Lung (tissue), 12 donors: Measurements from ENCODE around the gene EID1. TPM values are rescaled to one million over a fixed set of nuclear protein-coding genes. Genes with fewer than 3 reads are reported as not detected.

Experiments
- ATAC-seq: fragments of 200-7000 bp; cut with Tn5 transposase; one replicate; pipeline ENCODE4 v1.9.1; 2020; ENCODE audit warnings: moderate number of reproducible peaks; ENCODE audit not compliant: insufficient read depth, low FRiP score
- DNase-seq, 3 donors: peaks; one replicate each; pipeline ENCODE4 v3.0.0-alpha.2; 2013 to 2017
- H3K27ac ChIP-seq, 2 donors: one replicate each; pipeline ENCODE4 v1.5.1; 2013; ENCODE audit warnings: mild to moderate bottlenecking in 2 of 2, moderate library complexity in 2 of 2, control low read depth in 1 of 2, inconsistent platforms in 1 of 2, low read depth in 1 of 2, low read length in 1 of 2
- H3K27me3 ChIP-seq, 3 donors: one replicate each; pipeline ENCODE4 v1.5.1; 2013; ENCODE audit warnings: low read length in 2 of 3; ENCODE audit not compliant: control insufficient read depth in 3 of 3, insufficient read depth in 3 of 3
- H3K36me3 ChIP-seq, 4 donors: one replicate each; pipeline ENCODE4 v1.5.1; 2013; ENCODE audit warnings: low read length in 4 of 4, mild to moderate bottlenecking in 1 of 4, moderate library complexity in 1 of 4; ENCODE audit not compliant: control insufficient read depth in 4 of 4, insufficient read depth in 4 of 4
- H3K4me1 ChIP-seq, 5 donors: one replicate each; pipeline ENCODE4 v1.5.1; 2013; ENCODE audit warnings: low read length in 5 of 5, mild to moderate bottlenecking in 2 of 5, moderate library complexity in 1 of 5; ENCODE audit not compliant: control insufficient read depth in 5 of 5, insufficient read depth in 5 of 5
- H3K4me3 ChIP-seq: one replicate; pipeline ENCODE4 v1.5.1; 2013; ENCODE audit warnings: mild to moderate bottlenecking, control low read depth, moderate library complexity
- H3K9ac ChIP-seq, 2 donors: one replicate each; pipeline ENCODE4 v1.5.1; 2013; ENCODE audit warnings: low read length in 2 of 2, control low read depth in 1 of 2; ENCODE audit not compliant: insufficient read depth in 1 of 2
- H3K9me3 ChIP-seq, 4 donors: one replicate each; pipeline ENCODE4 v1.5.1; 2013; ENCODE audit warnings: low read length in 3 of 4, mild to moderate bottlenecking in 1 of 4, moderate library complexity in 1 of 4; ENCODE audit not compliant: control insufficient read depth in 4 of 4, insufficient read depth in 3 of 4
- WGBS, 2 donors: extraction: QIAGEN DNeasy Blood & Tissue Kit; methylation state at CpG; one replicate each; pipeline ENCODE4 v1.1.7; 2013; 5-methylcytosine and 5-hydroxymethylcytosine counted together
- polyA plus RNA-seq, 2 donors: library from polyadenylated mRNA; stranded (reverse); fragments of 200-250 nt; gene quantifications; one replicate each; pipeline ENCODE4 v1.2.1, GENCODE V29; 2013
- total RNA-seq, 2 donors: library from RNA; depleted of rRNA in 1 of 2; stranded (reverse); fragments of >200 nt in 1 of 2; gene quantifications; one replicate each; pipeline ENCODE4 v1.2.1, GENCODE V29; 2014 to 2021
- TF ChIP-seq, protein P1 (sequence below): IDR thresholded peaks from 2 replicates; pipeline ENCODE4 v1.5.1; 2012; ENCODE audit warnings: mild to moderate bottlenecking; ENCODE audit errors: control extremely low read depth, extremely low read depth
- donor health status: control.
- donor health status: control.
- donor health status: Bipolar disorder and iron deficiency.
- donor health status: healthy.
- donor health status: DM: yes; HTN: yes; CAD: no.

Gene EID1
- total and polyA plus RNA-seq, 4 donors: 82.7 to 139 (median 86.6) TPM

DNA sequence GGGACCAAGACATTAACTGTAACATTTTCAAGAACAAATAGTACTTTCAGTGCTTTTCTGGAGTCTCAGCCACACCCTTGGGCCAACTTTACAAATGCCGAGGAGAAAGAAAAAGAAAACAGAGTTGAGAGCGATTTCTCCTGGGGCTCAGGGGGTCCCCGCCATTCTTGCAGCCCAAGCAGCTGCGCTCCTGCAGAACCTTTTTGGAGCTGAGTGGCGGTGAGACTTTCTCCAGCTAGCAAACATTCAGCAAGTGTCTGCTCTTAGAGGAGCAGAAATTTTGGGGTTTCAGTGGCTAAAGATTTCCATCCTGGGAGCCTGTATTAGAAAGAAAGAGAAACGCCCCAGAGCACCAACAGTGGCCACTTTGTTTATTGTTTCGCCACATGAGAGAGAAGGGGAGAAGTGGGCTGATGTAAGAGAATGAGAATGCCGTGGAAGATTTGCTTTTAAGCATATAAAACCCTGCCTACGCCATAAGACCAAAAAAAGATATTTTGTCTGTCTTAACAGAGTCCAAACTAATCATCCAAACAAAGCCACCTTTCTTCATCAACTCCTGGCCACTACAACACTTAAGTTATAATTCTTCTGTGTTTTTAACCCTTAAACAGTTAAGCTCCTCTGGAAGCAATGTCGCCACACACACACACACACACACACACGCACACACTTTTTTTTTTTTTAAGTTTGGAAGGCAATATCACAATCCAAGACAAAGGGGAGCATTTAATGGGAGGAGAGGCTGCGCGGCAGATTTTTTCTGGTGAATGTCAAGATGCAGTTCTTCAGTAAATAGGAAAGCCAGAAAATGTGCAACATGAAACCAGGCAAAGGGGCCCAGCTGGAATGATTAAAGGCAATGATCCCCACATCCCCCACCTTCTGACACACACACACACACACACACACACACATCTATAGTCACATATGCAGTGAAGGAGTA, 19.2 kb downstream of the EID1 start:
- H3K36me3 ChIP-seq: no peaks in the 10 kb centered on the region
- peak; percentile 61 to 80 (median 74) for DNase-seq
- H3K4me3 ChIP-seq: no peak overlapping the region
- WGBS, 2 donors: 52 to 70% methylated on average over 13 of the region's 13 CpGs
- no peak overlapping the region for H3K27ac ChIP-seq
- H3K4me1 ChIP-seq: peaks cover 0 to 17% (median 1%) of the 10 kb centered on the region in 5 donors
- H3K27me3 ChIP-seq: no peaks in the 10 kb centered on the region
- H3K9me3 ChIP-seq: no peaks in the 10 kb centered on the region
- peak overlapping the region; percentile 29 to 51 for H3K9ac ChIP-seq
- no peak for ATAC-seq
- TF ChIP-seq, protein P1, sequence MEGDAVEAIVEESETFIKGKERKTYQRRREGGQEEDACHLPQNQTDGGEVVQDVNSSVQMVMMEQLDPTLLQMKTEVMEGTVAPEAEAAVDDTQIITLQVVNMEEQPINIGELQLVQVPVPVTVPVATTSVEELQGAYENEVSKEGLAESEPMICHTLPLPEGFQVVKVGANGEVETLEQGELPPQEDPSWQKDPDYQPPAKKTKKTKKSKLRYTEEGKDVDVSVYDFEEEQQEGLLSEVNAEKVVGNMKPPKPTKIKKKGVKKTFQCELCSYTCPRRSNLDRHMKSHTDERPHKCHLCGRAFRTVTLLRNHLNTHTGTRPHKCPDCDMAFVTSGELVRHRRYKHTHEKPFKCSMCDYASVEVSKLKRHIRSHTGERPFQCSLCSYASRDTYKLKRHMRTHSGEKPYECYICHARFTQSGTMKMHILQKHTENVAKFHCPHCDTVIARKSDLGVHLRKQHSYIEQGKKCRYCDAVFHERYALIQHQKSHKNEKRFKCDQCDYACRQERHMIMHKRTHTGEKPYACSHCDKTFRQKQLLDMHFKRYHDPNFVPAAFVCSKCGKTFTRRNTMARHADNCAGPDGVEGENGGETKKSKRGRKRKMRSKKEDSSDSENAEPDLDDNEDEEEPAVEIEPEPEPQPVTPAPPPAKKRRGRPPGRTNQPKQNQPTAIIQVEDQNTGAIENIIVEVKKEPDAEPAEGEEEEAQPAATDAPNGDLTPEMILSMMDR: no peak

DNA sequence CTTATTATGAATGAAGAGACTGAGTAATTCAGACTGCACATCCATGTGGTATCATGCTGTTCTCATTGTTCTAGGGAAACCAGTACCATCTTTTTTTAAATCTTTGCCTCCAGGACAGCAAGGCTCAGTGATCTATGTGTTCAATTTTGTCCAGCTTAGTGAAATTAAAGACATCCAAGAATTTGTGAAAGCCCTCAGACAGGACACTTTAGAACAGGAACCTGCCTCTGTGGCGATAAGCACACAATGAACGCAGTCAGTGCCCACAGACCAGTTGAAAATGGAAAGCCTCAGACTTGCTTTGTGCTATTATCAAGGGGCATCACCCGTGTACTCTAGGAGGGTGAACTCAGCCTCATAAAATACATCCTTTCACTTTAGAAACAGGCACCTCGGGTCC, 20.1 kb downstream of the EID1 start:
- 38 to 49% methylated on average over 4 of the region's 4 CpGs for WGBS, 2 donors

DNA sequence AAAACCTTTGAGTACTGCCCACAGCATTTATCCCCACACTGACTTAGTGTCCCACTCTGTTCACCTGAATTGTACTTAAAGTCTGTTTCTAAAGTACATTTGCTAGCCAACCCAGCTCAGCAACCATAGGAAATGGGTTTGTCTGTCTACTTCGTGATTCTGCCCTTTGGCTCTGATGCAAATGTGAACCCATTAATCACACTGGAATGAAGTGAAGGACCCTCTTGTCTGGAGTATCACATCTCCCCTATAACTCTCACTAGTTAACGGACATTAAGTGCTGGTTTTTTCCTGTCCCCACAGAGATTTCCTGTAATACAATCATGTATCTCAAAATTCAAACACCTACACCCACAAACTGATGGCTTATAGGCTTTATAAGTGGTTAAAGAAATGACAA, 20.5 kb downstream of the EID1 start:
- no peak for DNase-seq
- no peak for ATAC-seq
- no peaks in the 10 kb centered on the region for H3K27me3 ChIP-seq
- H3K9ac ChIP-seq: no peak overlapping the region
- peaks cover 0 to 17% (median 1%) of the 10 kb centered on the region in 5 donors for H3K4me1 ChIP-seq
- H3K9me3 ChIP-seq: no peaks in the 10 kb centered on the region
- H3K27ac ChIP-seq: no peak overlapping the region
- H3K4me3 ChIP-seq: no peak overlapping the region
- TF ChIP-seq, protein P1: no peak
- 30 to 33% methylated on average over 2 of the region's 2 CpGs for WGBS, 2 donors
- no peaks in the 10 kb centered on the region for H3K36me3 ChIP-seq

More for the DNA sequence above, 20.1 kb downstream of the EID1 start:
- Histone ChIP-seq H3K27ac (no peak overlapping the region), H3K27me3 (no peaks in the 10 kb centered on the region), H3K9me3 (no peaks in the 10 kb centered on the region), H3K4me3 (no peak overlapping the region), H3K4me1 (peaks cover 0 to 17% (median 1%) of the 10 kb centered on the region in 5 donors), H3K36me3 (no peaks in the 10 kb centered on the region), H3K9ac (peak overlapping the region in 1 of 2 donors; percentile 8)
- DNase-seq: peak in 2 of 3 donors; percentile 10 to 16
- TF ChIP-seq, protein P1: no peak
- ATAC-seq: no peak
